Stimulated activated CD8-positive, alpha-beta memory T cell treated with anti-CD3 and anti-CD28 coated beads, Interleukin-7, amount 100 ng/mL, for 4 hours (primary cell): ENCODE data around the gene CRYL1.

ENCODE experiments used
- DNase-seq, 2 donors: peaks; one replicate each; pipeline ENCODE4 v3.0.0-alpha.2; 2020; ENCODE audit warnings: low read depth in 2 of 2

Gene CRYL1

DNA sequence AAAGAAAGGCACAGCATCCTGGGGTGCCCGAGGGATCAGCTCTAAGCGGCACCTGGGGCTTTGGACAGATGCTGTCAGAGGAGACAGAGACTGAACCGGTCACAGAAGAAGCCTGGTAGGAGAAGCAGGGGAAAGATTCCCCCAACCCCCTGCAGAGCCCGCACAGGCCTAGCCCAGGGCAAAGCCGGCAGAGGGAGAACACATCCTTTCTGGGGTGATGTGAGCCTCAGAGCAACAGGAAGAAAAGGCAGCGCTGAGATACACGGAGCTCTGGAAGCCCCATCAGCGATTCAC is 101.2 kb downstream of the CRYL1 start:
- no peak for DNase-seq

DNA sequence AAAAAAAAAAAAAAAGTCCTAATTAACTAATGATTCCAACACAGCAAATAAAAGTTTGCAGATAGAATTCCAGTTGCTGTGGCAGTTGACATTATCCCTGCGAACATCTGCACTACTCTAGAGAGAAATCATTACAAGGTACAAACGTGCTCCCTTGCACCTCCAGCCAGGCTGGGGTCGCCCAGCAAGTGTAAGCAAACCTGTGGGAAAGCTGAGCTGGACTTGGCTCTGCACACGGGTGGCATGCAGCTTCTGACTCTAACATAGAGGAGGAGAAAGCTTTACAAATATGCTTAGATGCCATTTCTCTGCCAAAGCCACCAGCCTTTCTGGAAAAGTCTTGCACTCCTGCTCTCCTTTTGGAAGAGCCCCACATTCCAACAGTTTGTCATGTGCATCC is 103.3 kb downstream of the CRYL1 start:
- DNase-seq, result no peak

DNA sequence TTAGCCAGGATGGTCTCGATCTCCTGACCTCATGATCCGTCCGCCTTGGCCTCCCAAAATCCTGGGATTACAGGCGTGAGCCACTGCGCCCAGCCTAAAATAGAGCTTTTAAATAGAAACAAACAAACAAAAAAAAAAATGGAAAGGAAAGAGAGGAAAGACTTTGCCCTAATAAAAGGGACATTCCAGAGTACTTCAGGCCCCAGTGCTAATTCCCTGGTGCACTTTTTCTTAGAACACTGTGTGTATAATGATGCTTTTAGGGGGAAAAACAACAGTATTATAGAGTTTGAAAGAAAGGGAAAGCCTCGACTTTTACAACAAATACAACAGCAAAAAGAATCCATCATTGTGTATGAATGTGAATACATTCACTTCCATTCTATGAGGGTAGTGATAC is 104.7 kb downstream of the CRYL1 start:
- no peak for DNase-seq

DNA sequence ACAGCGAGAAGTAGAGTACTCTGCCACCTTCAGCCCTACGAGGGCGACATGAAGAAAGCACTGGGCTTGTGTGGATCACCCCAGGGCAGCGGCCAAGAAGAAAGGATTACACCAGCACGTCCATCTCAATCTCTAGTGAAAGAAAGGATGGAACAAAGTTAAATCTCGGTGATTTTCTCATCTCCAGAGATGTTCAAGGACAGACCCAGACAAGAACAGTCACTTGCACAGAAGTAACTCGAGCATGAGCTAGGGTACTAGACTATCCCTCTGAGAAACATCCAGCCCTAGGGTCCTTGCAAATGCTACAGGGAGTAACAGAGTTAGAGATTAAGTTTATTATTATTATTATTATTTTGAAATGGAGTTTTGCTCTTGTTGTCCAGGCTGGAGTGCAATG is 106.7 kb downstream of the CRYL1 start:
- DNase-seq, result no peak

DNA sequence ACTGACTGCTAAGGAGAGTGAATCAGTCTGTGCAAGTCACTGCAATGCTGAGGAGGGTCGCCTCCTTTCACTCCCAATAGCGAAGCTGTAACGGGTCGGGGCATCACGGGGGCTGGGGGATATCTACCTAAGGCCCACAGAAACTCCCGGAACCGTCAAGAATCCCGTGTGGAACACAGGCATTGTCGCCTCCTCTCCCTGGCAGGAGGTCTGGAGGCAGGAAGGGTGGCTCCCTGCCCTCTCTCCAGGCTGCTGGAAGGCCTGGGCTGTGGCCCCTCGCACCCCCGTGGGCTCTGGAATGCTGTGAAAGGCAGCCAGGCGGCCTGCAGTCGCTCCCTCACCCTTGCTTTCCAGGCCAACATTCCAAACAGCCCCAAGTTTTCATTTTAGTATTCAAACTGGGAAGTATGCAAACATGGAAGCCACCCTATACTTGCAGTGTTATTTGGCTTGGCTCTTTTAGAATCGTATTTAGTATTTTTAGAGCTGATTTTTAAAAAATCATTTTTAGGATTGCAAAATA is 109.4 kb downstream of the CRYL1 start:
- no peak for DNase-seq

DNA sequence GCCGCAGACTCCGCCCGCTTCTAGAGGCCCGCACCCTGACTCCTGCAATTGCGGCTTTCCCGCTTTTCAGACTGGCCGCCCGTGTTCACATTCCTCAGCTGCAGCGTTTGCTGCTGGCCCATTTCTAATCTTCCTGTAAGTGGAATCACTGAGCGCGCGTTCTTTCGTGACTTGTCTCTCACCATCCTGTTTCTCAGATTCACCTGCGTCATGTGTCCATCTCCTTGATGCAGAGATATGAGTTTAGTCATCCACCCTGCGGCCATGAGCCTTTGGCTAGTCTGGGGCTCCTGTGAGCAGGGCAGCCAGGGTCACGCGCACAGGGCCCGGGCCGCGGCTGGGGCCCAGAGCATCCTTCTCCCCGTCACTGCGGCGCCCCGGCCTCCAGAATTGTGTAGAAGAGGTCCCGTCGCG is 110.0 kb downstream of the CRYL1 start:
- DNase-seq, result no peak

DNA sequence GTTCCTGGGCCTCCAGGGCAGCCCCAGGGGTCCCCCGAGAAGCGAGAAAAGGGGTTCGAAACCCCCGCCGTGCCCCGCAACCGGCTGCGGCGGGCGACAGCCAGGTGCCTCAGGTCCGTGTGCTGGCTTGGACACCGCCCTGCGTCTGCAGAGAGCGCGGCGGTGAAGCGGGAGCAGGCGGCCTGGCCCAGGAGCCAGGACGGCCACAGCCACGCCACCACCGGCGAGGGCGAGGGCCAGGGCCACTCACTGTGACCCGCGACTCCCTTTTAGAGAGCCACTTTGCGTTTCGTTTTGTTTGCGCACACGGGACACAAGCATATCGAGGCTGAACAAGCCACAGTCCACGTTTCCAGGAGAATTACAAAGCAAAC is 110.4 kb downstream of the CRYL1 start:
- no peak for DNase-seq

DNA sequence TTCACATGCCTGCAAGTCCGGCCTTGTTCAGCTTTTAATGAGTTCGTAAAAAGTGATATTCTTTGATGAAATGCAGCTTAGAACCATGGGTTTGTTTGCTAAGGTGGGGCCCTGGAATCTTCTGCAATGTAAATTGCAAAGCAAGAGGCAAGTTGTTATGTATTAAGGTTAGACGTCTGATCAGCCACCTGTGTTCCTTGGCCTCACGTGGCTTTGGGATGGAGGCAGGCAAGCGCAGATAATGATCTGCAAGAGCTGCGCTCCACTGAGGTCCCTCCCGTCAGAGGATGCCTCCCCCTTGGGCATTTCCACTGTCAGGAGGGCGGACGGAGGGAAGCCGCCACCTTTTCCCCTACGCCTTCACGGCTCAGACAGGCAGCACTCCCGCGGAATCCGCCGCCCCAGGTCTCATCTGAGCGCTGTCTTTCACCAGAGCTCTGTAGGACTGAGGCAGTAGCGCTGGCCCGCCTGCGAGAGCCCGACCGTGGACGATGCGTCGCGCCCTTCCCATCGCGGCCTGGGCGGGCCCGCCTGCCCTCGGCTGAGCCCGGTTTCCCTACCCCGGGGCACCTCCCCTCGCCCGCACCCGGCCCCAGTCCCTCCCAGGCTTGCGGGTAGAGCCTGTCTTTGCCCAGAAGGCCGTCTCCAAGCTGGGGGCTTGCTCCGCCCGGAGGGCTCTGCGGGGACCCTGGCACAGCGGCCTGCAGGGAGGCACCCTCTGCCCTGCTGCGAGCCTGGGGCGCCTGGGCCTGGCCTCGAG is 110.9 kb downstream of the CRYL1 start:
- no peak for DNase-seq

DNA sequence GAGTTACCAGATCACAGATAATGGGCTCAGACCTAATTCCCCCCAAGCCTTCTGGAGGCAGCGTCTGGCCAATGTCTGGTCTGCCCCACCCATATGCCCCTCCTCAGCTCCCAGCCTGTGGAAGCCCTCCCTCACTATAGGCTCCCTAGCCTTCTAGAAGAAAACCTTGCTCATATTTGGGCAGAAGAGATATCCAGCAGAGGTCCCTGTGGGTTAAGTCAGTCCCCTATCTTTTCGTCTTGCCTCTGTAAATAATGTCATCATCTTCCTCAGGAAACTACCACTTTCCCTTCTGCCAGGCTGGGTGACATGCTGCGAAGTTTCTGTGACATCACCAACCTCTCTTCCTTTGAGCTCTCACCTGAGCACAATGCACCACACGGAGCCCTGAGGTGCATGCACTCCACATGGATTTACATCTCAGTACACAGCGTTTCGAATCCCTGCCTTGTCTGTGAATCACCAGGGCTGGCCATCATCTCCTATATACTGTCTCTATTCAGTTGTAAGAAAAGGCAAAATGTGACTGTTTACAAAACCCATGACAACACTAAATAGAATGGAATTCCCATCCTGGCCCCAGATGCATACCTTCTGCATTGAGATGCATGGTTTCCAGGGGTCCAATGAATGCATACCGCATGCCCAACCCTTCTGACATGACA is 112.8 kb downstream of the CRYL1 start:
- no peak for DNase-seq

DNA sequence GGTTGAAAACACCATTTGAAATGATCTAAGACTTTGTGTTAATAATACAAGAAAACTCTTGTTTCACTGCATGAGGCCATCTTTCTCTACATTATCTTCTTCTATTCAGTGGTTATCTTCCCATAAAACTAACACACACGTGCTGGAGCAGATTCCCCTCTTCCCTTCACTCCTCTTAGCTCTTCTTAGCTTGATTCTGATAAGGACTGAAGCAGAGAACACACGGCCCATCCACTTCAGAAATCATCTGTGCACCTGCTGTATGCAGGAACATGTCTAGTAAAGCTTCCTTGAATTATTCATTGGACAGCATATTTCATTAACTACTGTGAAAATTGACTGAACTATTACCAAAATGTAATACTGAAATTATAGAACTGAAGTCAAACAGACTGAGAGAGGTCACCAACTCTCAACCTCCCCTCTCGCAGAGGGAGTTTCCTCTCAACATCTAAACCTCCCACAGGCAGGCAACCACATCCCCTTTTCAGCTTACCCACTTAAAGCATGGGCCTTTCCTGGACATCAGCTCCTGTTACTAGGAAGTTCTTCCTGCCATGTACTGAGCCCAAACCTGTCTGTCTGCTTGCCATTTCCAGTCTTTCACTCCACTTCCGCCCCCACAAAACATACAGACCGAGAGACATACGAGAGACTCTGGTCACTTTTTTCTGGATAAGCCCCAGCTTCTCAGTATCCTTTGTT is 113.9 kb downstream of the CRYL1 start:
- peak; percentile 42 to 60 for DNase-seq

DNA sequence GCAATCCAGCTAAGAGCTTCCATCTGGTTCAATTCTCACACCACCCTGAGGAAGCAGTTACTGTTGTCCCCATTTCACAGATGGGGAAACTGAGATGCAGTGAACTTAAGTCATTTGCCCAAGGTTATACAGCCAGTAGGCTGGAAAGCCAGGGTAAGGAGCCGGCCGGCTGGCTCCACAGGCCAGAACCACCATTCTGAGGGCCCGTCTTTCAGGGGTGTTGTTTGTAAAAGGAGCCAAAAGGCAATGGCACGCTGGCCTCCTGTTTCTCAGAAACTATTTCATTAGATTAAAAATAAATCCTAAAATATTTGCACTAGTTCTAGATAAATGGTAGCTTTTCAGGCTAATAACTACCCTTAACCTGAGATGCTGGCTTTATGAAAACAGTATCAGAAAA is 114.9 kb downstream of the CRYL1 start:
- DNase-seq, result no peak

DNA sequence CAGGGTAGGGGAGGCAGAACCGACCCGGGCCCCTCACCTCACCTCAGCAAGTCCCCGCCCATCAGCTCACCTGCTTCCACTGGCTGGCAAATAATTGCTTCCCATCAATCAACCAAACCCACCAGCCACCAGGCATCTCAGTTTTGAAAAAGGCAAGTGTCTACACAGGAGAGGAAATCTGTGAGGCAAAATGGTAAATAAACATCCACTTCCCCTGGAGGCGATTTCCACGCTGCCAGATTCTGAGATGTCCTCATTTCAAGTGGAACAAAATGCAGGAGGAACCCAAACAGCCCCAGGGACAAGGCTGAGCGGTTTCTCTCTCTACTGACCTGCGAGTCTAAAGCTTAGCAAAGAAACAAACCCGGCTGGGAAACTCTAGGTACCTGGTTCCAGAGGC is 117.5 kb downstream of the CRYL1 start:
- DNase-seq, result no peak

DNA sequence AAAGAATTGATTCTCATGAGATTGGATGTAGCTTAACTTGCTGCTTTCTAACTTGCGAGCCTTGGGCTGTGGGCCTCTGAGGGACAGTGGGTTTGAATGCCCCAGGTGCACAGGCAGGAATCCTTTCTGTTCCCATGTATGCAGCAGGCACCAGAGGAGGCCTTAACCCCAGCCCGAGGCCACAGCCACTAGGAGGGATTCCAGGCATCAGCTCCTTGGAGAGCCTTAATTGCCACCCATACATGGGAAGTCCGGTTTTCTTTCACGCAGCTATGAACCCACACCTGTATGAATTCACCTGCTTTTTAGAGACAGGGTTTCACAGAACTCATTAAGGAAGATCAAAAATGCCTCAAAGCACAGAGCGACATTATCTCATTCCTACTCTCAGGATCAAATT is 117.9 kb downstream of the CRYL1 start:
- DNase-seq, result no peak

DNA sequence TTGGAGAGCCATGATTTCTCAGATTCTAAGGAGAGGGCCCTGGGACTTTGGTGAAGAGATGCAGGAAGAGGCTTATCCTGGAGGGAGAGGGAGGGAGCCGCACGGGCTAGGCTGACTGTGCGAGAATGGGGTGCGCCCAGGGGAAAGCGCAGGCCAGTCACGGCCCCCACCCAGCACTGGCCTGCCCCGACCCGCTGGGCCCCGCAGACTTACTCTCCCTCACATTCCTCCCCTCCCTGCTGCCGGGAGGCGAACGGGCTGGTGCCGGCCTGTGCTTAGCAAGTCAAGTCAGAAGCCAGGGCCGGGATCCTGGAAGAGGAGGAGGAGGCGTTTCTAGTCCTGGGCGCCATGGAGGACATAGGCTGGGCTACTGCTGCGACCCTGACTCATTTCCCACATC is 120.0 kb downstream of the CRYL1 start:
- no peak for DNase-seq

DNA sequence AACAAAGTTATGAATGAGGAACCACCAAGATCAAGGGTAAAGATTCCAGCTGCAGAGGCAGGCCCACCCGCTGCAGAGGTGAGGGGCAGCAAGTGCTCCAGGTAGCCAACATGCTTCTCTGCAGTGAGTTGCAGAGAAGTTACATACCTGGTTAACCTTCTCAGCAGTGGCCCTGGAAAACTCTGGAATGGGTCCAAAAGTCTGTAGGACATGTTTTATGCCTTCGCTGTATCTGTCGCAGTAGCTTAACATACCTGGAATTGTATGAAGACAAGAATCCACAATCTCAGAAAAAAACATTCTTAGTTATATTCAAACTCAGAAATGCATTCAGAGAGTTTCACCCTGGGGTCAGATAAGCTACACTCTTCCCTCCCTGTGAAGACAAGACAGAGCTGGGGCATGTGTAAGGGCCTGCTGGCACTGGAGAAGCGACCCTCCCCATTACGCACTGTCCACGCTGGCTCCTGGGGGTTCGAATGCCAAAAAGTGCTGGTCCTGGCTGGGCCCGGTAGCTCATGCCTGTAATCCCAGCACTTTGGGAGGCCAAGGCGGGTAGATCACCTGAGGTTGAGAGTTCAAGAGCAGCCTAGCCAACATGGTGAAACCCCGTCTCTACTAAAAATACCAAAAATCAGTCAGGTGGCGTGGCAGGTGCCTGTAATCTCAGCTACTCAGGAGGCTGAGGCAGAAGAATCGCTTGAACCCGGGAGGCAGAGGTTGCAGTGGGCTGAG is 121.0 kb downstream of the CRYL1 start:
- no peak for DNase-seq

DNA sequence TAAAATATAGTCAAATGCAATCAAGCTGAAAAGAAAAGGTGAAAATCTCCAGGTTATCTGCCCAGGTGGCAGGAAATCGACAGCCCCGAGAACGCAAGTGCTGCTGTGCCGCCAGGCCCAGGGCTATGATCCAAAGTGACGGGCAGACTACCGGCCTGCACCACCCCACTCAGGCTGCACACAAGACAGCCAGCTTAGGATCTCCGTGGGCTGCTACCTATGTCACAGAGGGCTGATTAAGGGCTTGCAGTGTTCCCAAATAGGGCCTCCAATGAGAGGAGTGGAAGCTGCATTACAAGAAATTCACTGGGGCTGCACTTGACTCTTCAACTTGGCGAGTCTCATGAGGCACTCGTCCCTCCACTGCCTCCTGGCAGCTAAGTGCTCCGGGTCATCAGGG is 121.8 kb downstream of the CRYL1 start:
- no peak for DNase-seq

DNA sequence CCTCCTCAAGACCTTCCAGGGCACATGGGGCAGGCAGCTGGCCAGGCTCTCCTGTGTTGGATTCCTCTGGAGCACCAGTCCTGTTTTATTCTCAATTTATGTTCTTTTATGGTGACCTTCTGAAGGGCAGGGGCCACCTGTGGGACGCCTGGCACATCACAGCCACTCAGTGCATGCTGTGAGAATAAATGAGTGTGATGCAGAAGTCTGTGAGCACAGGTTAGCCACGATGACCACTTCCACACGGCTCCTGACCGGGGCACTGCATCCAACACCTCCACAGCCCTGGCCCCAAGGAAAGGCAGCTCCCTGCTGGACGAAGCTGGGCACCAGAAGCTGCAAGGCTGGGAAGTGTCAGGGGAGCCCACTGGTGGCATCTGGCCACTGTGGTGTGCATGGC is 122.8 kb downstream of the CRYL1 start:
- DNase-seq, result no peak

DNA sequence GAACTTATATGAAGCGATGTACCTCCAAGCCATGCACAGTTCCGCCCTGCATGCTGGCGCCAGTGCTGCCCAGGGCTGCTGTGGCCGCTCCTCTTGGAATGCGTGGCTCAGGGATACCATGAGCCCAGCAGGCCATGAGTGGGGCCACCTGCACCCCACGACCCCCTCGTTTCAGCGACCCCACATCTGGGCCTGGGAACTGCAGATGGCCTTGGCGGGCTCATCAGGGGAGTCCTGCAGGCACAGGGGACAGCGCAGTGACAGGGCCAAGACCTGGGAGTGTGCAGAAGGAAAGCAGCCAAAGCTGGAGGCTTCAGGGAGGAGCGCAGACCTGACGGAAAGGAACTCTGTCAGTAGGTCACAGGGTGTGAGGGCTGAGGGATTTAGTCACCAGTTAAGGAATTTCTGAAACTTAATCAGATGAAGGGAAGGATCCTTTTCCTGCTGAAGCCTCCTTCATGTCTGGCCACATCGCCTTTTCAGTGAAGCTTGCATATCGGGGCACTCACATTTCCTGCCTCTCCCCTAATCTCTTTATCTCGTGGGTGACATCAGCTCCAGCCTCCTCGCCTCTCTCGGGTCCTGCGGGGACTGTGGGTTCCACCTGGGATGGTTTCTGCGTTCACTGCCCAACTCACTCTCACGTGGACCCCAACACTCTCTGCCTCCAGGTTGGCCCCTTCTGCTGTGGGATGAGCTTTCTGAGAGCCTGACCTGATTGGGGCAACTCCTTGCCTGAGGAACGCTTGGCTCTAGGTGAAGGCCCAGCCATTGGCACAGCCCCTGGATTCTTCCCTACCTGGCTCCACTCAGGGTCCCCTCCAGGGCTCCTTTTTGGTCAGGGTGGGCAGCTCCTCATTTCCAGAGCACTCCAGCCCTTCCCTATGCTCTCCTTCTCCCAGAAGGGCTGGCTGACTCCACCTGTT is 123.5 kb downstream of the CRYL1 start:
- no peak for DNase-seq

DNA sequence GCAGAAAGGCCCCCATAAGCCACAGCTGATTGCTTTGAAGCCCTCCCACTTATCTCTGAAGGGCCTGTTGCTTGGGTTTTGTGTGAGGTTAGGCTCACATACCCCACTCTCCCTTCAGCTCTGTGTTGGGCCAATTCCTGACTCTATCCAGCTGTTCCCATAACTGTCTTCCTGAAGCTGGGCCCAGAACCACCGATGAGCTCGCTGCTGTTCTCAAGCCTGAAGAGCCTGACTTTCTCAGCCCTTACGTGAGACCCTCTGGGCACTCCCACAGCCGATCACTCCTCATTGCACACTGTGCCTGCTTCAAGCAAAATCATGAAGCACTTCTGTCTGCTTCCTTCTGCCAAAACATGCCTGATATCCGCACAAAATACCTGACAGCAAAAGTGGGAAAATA is 124.1 kb downstream of the CRYL1 start:
- DNase-seq, result no peak

DNA sequence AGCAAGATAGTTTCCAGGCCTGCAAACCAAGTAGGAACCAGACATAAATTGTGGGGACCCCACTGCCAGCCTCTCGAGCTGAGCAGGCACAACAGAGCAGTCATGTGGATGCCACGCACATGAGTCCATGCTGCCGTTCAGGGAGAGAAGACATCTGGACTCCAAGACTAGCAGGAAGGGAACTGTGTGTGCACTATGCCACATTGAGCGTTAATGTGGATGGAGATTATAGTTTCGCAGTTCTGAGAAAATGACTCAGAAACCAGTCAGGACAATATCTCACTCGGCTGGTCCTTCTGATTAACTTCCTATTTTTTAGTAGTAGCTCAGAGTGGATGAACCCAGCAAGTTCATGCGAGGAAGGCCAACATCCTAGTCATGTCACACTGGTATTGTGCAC is 124.9 kb downstream of the CRYL1 start:
- no peak for DNase-seq

DNA sequence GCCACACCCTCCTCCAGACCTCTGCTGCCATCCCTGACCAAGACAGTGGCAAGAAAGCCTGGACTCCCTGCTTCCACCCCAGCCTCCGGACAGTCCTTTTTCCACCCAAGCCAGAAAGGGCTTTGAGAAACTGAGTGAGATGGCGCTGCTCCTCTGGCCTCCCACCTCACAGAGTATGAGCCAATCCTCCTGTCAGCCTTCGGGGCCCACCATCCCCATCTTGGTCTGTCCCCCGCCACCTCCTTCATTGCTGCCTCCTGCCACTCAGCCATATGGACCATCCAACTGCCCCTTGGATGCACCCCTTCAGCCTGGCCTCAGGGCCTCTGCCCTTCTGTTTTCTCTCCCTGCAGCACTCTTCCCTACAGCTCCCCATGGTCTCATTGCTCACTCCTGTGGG is 125.7 kb downstream of the CRYL1 start:
- DNase-seq, result no peak
